SW 1271 (cell line): ENCODE results near the gene WNK4.

ENCODE experiments used
- DNase-seq, 2 experiments: peaks; one replicate each; lab custom pipeline; 2025; lab: John Stamatoyannopoulos, UW

Gene WNK4

DNA sequence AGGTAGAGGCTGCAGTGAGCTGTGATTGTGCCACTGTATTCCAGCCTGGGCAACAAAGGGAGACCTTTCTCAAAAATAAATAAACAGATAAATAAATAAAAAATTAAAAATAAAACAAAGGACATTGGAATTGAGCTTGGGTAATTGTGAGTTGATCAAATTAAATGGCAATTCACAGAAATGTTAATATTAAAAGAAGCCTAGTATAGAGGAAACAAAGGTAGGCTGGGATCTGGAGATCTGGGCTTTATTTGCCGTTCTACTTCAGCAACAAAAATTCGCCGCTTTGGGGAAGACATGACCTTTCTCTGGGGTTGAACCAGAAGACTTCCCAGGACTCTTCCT lies 7.5 kb upstream of the WNK4 start:
- no peak for DNase-seq

DNA sequence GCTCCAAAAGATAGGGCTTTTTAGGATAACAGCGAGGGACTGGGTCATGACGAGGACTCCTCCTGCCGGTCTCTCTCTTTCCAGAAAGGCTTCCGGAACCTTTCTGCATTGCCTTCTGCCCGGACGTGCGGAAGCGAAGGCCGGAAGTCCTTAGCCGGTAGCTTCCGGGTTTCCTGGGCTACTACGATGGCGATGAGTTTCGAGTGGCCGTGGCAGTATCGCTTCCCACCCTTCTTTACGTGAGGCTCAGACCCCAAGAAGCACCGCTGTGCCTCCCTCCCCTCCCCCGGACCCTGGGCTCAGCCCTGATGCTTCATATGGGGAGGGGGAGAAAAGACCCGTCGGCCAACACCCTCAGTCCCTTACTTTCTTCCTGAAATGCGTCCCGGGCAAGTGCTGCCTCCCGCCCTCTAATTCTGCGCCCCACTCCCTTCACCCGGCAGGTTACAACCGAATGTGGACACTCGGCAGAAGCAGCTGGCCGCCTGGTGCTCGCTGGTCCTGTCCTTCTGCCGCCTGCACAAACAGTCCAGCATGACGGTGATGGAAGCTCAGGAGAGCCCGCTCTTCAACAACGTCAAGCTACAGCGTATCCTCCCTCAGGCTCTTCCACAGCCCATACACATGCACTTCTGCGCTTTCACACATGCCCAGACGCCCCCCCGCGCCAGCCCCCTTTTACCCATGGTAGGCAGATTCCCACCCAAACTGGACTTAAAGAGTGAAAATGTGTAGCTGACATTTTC lies 6.9 kb upstream of the WNK4 start, which contains the start of gene VPS25:
TSS of gene VPS25 (plus strand) at position 160 of the 746 bp plus-strand sequence. CDS start at position 187, 27 bp downstream.
- DNase-seq: peak; percentile 38 to 77

DNA sequence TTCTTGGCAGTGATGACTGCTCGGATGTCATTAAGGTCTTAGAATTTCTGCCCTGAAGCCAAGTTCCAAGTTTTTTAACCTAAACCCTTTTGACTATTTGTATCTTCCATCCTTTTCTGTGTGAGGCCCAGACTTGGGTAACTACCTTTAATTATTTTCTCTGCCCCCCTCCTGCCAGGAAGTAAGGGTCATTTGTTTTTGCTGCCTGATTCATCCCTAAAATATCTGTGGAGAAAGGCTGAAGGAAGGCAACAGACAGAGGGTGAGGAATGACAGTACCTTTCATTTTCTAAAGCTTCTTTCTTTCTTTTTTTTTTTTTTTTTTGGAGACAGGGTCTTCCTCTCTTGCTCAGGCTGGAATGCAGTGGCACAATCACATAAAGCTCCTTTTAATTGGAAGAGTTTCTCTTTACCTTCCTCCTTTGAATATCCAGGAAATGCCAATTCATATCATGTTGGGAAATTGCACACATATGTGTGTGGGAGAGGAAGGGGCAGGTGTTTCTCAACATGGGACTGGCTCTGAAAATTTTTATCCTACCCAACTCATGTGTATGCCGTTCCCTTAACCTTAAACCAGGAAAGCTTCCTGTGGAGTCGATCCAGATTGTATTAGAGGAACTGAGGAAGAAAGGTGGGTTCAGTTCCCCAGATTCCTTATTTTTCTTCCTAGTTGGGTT lies 6.2 kb upstream of the WNK4 start:
- peak in 1 of 2 experiments; percentile 32 for DNase-seq

DNA sequence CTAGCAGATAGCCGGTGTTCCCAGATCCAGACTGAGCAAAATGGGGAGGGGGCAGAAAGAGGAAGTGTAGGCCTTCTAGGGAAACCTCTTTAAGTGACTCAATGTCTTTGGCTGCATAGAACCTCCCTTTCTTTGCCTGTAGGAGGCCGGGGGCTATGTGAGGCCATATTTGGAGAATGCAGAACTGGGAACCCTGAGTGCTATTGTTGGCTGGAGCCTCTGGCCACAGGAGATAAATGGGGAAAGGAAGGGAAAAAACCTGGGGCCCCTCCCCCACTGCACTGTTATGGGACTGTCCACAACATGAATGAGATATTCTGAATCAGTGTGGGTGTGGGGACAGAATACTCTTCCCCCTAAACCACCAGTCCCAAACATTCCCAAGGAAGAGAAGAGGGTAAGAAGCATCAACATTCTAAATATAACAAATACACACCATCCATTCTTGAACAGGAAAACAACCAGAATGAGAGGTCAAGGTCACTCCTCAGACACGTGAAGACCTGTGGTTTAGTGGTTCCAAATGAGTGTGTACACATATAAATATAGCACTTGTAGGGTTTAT lies 4.8 kb upstream of the WNK4 start:
- no peak for DNase-seq

DNA sequence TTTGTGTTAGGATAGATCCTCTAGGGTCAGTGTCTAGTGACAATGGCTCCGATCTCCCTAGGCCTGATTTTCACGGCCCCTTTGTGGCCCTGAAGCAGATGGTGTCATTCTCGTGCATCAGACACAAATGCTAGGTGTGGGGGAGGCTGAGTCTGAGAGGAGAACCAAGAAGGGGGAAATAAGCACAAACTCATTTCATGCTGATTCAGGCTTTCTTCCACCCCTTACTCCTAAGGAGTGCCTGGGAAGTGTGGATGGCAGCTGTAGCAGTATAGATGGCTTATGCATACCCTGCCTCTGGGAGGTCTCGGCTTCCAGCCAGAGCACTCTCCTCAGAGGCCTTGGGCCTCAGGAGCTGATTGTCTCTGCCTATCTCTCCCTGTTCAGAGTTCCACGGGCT lies 1.8 kb upstream of the WNK4 start:
- no peak for DNase-seq

DNA sequence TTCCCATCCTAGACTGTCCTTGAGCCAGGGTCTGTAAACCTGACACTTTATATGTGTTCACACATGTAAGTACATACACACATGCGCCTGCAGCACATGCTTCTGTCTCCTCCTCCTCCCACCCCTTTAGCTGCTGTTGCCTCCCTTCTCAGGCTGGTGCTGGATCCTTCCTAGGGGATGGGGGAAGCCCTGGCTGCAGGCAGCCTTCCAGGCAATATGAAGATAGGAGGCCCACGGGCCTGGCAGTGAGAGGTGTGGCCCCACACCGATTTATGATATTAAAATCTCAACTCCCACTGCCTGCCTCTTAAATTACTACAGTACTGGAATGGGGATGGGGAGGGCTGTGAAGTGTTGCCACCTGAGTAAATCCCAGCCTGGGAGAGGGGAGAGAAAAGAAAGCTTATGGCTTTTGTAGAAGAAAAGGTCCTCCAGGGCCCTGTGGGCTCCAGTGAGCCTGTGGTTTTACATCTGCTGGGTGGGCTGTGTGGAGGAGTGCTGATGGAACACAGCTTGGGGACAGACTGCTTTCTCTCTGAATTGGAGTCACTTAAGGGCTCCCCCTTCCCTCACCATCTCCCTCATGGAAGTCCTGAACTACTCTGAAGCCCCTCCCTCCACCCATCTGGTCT lies 990 bp upstream of the WNK4 start:
- DNase-seq: no peak

DNA sequence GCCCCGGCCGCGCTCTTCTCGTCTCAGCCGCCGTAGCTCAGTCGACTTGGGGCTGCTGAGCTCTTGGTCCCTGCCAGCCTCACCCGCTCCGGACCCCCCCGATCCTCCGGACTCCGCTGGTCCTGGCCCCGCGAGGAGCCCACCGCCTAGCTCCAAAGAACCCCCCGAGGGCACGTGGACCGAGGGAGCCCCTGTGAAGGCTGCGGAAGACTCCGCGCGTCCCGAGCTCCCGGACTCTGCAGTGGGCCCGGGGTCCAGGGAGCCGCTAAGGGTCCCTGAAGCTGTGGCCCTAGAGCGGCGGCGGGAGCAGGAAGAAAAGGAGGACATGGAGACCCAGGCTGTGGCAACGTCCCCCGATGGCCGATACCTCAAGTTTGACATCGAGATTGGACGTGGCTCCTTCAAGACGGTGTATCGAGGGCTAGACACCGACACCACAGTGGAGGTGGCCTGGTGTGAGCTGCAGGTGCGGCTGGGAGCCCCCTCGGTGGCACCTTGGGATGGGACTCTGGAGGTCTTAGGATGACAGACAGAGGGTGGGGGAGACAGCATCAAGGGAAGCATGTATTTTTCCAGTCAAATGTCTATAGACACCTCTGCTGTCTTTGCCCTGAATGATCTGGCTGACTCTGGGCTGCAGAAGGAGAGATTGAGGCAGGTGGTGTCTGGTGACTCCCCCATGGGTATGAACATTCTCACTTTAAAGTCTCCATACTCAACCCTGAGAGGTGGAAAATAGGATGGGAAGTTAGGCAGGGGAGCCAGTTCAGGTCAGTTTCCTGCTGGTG lies 635 bp downstream of the WNK4 start:
- no peak for DNase-seq

DNA sequence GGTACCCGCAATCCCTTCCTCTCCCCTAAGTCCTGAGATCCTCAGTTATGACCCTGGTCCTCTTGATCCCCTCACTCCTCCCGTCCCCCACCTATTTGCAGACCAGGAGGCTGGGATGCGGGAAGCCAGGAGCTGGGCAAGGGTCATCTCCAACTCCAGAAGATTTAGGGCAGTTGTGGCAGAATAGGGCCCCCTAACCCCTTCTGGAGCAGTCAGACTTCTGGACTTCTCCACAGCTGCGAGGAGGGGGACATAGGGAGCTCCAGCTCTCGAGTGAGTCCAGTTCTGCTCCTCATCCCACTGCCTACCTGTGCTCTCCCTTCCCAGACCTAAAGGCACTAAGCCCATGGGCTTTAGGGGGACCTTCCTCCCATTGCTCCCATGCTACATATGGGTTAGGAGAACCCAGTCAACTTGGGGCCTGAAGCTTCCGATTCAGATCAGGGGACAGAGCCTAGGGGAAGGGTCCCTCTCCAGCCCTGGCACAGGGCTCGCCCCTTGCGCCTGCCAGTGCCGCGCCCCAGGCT lies 1.3 kb downstream of the WNK4 start:
- no peak for DNase-seq

DNA sequence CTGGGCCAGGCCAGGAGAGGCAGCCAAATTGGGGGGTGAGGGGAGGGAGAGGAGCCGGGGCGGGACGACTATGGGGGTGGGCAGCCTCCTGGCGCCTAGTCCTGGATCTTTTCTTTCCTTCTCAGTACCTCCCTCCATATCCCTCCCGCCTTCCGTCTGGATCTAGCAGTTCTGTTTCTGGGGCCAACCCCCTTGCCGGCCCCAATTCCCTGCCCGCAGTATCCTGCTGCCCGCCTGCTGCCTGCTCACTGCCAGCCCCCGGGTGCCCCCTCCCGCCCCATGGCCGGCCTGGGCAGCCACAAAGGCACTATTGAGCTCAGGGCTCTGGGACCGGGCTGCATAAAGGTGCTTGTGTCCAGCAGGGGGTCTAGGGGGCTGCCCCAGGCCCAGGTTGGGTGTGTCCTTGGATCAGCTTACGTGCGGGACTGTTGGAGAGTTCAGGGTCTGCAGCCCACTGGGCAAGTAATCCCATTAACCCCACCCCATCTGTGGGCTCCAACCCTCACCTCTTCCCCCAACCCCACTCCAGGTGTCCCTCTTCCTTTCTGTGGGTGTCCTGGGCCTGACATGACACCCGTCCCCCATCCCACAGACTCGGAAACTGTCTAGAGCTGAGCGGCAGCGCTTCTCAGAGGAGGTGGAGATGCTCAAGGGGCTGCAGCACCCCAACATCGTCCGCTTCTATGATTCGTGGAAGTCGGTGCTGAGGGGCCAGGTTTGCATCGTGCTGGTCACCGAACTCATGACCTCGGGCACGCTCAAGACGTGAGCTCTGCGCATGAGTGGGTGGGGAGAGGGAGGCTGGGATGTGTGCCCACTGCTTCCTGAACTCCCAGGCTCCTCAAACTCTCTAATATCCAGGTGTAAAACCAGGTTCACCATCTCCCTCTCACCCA lies 2.0 kb downstream of the WNK4 start:
- DNase-seq: no peak

DNA sequence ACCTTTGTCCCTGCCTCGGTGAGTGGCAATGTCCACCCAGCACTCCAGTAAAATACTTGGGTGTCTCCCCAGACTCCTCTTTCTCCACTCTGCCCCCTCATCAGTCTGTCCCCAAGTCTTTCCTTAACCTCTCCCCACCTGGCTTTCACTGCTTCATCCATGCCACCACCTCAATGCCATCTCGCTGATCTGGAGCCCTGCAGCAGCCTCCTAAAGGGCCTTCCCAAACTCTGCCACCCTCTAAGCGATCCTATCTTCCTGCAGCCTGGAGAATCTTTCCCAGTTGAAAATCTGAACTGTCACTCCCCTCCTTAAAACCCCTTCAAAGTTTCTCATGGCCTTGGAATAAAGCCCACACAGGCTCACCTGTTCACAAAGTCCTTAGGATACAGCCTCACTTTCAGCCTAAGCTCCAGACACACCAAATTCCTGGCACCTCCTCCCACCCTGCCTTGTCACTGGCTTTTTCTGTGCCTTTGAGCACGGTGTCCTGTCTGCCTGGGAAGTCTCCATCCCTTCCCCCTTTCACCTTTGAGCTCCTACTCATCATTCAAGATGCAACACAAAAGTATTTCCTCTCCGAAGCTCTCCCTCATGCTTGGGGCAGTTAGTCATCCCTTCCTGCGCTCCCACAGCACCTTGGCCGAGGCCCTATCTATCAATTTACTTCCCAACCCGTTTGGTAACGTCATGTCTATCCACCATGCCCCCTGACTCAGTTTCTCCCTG lies 2.8 kb downstream of the WNK4 start:
- peak; percentile 42 to 58 for DNase-seq

DNA sequence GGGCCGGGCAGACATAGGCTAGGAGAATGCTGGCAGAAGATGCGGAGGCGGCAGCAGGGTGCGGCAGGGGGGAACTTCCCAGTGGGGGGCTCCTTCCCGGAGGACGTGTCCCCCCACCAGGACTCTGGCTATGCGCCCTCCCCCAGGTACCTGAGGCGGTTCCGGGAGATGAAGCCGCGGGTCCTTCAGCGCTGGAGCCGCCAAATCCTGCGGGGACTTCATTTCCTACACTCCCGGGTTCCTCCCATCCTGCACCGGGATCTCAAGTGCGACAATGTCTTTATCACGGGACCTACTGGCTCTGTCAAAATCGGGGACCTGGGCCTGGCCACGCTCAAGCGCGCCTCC lies 3.4 kb downstream of the WNK4 start:
- no peak for DNase-seq

DNA sequence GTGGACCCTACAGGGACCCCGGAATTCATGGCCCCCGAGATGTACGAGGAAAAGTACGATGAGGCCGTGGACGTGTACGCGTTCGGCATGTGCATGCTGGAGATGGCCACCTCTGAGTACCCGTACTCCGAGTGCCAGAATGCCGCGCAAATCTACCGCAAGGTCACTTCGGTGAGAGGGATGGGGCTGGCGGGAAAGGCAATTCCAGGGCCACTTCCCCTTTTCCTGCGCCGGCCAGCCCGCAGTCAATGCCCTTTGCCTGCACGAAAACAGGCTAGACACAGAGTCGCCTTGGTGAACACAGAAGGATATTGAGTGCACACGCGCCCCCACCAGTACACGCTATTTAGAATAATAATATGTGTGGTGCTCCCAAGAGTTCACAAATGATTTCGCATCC lies 4.0 kb downstream of the WNK4 start:
- DNase-seq: no peak

DNA sequence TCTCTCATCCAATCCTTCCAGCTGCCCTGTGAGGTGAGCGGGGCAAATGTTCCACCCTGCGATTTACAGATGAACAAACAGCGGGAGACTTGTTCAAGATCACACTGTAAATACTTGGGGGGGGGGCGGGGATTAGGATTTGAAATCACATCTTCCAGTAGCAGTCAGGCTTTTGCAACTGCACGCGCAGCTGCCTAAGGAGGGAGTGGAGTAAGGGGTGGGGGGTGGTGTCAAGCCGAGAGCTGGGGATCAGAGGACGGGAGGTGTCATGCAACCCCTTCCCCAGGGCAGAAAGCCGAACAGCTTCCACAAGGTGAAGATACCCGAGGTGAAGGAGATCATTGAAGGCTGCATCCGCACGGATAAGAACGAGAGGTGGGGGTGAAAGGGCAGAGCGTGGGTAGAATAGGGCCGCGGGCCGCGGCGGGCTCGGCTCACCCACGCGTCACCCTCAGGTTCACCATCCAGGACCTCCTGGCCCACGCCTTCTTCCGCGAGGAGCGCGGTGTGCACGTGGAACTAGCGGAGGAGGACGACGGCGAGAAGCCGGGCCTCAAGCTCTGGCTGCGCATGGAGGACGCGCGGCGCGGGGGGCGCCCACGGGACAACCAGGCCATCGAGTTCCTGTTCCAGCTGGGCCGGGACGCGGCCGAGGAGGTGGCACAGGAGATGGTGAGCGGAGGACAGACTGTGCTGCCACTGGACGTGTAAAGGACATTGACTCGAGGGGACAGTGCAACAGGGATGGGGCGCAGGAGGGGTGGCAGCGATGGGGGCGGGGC lies 4.6 kb downstream of the WNK4 start:
- no peak for DNase-seq

DNA sequence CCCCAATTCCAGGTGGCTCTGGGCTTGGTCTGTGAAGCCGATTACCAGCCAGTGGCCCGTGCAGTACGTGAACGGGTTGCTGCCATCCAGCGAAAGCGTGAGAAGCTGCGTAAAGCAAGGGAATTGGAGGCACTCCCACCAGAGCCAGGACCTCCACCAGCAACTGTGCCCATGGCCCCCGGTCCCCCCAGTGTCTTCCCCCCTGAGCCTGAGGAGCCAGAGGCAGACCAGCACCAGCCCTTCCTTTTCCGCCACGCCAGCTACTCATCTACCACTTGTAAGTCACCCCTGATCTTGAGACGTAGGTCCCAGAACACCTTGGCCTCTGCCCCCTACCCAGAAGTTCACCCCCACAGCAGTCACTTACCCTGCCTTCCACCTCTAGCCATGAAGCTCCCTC lies 6.9 kb downstream of the WNK4 start:
- DNase-seq: no peak

DNA sequence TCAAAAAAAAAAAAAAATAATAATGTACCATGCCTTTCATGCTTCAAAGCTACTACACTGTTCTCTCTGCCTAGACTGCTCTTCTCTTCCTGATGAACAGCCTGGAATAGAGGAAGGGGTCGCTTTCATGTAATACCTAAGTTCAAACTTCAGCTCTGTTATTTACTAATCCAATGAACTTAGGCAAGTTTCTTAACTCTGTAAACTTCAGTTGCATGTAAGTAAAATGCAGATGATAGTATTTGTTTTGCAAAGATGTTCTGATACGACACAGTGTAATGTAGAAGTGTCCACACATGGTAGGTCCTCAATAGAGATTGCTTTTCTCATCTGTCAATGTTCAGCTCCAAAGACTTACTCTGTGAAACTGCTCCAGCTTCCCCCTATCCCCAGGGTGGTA lies 11.5 kb downstream of the WNK4 start:
- DNase-seq: no peak

DNA sequence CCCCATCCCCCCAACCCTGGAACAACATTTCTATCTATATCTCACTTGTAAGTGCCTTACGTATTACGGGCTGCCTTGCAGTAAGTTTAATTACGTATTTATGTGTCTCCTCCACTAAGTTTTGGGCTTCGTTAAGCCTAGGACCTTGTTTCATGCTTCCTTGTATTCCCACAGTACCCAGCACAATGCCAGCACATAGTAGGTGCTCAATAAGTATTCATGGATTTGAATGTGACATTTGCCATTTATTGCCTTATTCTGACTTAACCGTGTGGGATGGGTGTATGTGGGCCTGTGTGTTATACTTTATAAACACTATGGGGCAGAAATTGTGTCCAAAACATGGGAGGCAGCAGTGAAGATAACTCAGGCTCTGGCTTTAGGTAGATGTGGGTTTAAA lies 12.1 kb downstream of the WNK4 start:
- no peak for DNase-seq

DNA sequence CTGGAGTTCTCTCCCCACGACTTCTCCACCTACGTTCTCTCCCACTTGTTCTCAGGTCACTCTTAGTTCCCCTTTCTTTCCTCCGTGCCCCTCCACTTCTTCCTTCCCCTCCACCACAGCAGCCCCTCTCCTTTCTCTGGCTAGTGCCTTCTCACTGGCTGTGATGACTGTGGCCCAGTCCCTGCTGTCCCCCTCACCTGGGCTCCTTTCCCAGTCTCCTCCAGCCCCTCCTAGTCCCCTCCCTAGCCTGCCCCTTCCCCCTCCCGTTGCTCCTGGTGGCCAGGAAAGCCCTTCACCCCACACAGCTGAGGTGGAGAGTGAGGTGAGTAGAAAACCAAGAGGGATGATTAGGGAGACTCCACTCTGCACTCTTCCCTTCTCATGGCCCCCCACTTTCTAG lies 14.7 kb downstream of the WNK4 start:
- DNase-seq: no peak

DNA sequence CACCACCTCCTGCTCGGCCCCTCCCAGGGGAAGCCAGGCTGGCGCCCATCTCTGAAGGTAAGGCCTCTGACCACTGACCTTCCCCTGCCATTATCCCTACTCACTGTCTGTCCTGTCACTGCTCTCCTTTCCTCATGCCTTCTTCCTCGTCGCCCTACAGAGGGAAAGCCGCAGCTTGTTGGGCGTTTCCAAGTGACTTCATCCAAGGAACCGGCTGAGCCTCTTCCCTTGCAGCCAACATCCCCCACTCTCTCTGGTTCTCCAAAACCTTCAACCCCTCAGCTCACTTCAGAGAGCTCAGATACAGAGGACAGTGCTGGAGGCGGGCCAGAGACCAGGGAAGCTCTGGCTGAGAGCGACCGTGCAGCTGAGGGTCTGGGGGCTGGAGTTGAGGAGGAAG lies 15.1 kb downstream of the WNK4 start:
- DNase-seq: no peak

DNA sequence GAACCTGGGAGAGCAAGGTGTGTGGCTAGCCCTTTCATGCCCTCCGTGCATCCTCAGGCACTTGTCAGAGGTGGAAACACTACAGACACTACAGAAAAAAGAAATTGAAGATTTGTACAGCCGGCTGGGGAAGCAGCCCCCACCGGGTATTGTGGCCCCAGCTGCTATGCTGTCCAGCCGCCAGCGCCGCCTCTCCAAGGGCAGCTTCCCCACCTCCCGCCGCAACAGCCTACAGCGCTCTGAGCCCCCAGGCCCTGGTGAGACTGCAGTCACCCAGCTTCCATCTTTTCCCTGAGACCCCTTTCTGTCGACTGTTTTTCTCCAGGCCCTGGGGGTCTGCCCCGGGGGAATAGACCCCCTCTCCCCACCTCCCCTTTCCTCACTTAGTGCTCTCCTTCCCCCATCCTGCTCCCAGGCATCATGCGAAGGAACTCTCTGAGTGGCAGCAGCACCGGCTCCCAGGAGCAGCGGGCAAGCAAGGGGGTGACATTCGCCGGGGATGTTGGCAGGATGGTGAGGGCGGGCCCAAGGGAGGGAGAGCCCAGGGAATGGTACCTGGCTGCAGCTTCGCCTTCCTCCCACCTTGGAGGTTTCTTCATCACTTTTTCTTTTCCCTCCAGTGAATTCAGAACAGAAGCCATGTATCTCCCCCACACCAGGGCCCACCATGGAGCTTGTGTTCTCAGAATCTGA lies 15.8 kb downstream of the WNK4 start:
- DNase-seq: no peak
